HL-60 (cell line): ENCODE results near the gene HDAC8.

Experiments used
- CTCF ChIP-seq: IDR thresholded peaks from one replicate; pipeline ENCODE4 v1.5.1; 2011; ENCODE audit warnings: low read length, control low read depth, inconsistent platforms; ENCODE audit not compliant: insufficient read depth
- GABPA ChIP-seq: IDR thresholded peaks from 2 replicates; pipeline ENCODE4 v1.6.1; 2012; ENCODE audit warnings: low read depth
- POLR2AphosphoS5 ChIP-seq: IDR thresholded peaks from 2 replicates; pipeline ENCODE4 v1.6.1; 2012; ENCODE audit warnings: low read depth

GRCh38 chrX:72465889-72466288 lies 106.8 kb downstream of the HDAC8 start:
- TF ChIP-seq CTCF (no peak), GABPA (no peak), POLR2AphosphoS5 (no peak)
